ENCODE results near the gene EGLN3. TPM values are rescaled to one million over a fixed set of nuclear protein-coding genes. Genes with fewer than 3 reads are reported as not detected.

EGLN3 gene
- total and polyA plus RNA-seq, 2 of the 13 experiments (the other 11 are each of a cell fraction or from before 2014, with no cell fraction given): 0.18 to 27.3 TPM

GRCh38 chr14:33987565-33988080 is 36.7 kb upstream of the EGLN3 start:
- ATAC-seq (peak; percentile 89), FAIRE-seq (peak; percentile 8), DNase-seq (ENCODE audit: low spot score) (peak; percentile 79)
- H3K27me3 ChIP-seq (ENCODE audit: control insufficient read depth in 1 of 2, insufficient read depth in 2 of 2, low read length in 2 of 2): no peaks in the 10 kb centered on the region
- peak overlapping the region in 1 of 3 experiments; percentile 3; a peak in 1 of 6 replicates for H3K4me3 ChIP-seq (replicated peaks in 1 of 3; ENCODE audit: insufficient read depth in 1 of 3, low read depth in 2 of 3, low read length in 3 of 3)
- BruUV-seq (replicated peaks): no TSS peak
- no peak overlapping the region for H3K9ac ChIP-seq (ENCODE audit: insufficient read depth, low read depth, low read length)
- H3K79me2 ChIP-seq (ENCODE audit: insufficient read depth, low read length): no peaks in the 10 kb centered on the region
- H3K4me2 ChIP-seq (ENCODE audit: low read depth, low read length): peak overlapping the region; percentile 43
- under 1% methylated on average over 4 of the region's 4 CpGs for WGBS (ENCODE audit: low lambda C conversion rate)
- no peaks in the 10 kb centered on the region for H4K20me1 ChIP-seq (ENCODE audit: insufficient read depth, low read length)
- in situ Hi-C loops (cut with HindIII; ENCODE audit: extremely low pct_ligation_motif_present, low pct_unique_long_range_greater_than_20kb) (no loop called here), intact Hi-C loops (cut with micrococcal nuclease; ENCODE audit: unreplicated experiment) (loop anchor here (1.0 kb wide), 1 partner anchor 37 kb away; no protein-coding TSS in a partner anchor)
- no peak overlapping the region for H3K27ac ChIP-seq (ENCODE audit: extremely low read length, insufficient read depth, low read length)
- peaks cover 9% of the 10 kb centered on the region; the same call in 1 of the 2 replicates for H3K9me3 ChIP-seq (ENCODE audit: low read length)
- POLR2A ChIA-PET: interaction anchor here (0.8 to 1.9 kb wide), 4 partner anchors 36 to 72 kb away, joined by 3 to 9 read pairs (median 5); partner anchors contain the start of gene EGLN3
- peaks cover 35% of the 10 kb centered on the region for H3K4me1 ChIP-seq (ENCODE audit: insufficient read depth, low read length)
- H3K36me3 ChIP-seq (replicated peaks in 1 of 2; ENCODE audit: control insufficient read depth in 1 of 2, insufficient read depth in 2 of 2, low read length in 2 of 2): no peaks in the 10 kb centered on the region
- peak overlapping the region; percentile 2 for H2AFZ ChIP-seq (ENCODE audit: low read length)
- CTCF ChIA-PET (ENCODE audit: low intra/inter-chr PET ratio, low total read pairs): no interaction called here
- no peak for TF ChIP-seq ZSCAN22 (CRISPR knock-in tag; IDR thresholded peaks at IDR 0.05)
- TF ChIP-seq ATF7 (IDR thresholded peaks at IDR 0.05): no peak
- TF ChIP-seq ATF7 (CRISPR knock-in tag; IDR thresholded peaks at IDR 0.05): no peak
- TF ChIP-seq ZNF296 (CRISPR knock-in tag; conservative IDR thresholded peaks at IDR 0.05): no peak
- TF ChIP-seq, protein P1, sequence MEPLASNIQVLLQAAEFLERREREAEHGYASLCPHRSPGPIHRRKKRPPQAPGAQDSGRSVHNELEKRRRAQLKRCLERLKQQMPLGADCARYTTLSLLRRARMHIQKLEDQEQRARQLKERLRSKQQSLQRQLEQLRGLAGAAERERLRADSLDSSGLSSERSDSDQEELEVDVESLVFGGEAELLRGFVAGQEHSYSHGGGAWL (CRISPR knock-in tag; IDR thresholded peaks at IDR 0.05): no peak
- TF ChIP-seq CBX1 (IDR thresholded peaks at IDR 0.05; ENCODE audit: low read depth): no peak
- TF ChIP-seq, protein P2, sequence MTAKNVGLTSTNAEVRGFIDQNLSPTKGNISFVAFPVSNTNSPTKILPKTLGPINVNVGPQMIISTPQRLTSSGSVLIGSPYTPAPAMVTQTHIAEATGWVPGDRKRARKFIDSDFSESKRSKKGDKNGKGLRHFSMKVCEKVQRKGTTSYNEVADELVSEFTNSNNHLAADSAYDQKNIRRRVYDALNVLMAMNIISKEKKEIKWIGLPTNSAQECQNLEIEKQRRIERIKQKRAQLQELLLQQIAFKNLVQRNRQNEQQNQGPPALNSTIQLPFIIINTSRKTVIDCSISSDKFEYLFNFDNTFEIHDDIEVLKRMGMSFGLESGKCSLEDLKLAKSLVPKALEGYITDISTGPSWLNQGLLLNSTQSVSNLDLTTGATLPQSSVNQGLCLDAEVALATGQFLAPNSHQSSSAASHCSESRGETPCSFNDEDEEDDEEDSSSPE (CRISPR knock-in tag; IDR thresholded peaks at IDR 0.05): no peak
- no peak for TF ChIP-seq CENPBD1 (CRISPR knock-in tag; IDR thresholded peaks at IDR 0.05; ENCODE audit: borderline replicate concordance, low read depth)
- no peak for TF ChIP-seq ZNF256 (CRISPR knock-in tag; conservative IDR thresholded peaks at IDR 0.05)
- TF ChIP-seq RFX5 (IDR thresholded peaks at IDR 0.05; ENCODE audit: low read depth, low read length): peak; percentile 18; the same call in 1 of the 2 replicates
- peak; percentile 89 for TF ChIP-seq RARA (CRISPR knock-in tag; IDR thresholded peaks at IDR 0.05)
- 0 out of 2 replicates have a peak, but pooled peaks have one; percentile 74 for TF ChIP-seq ZKSCAN8 (CRISPR knock-in tag; IDR thresholded peaks at IDR 0.05; ENCODE audit: borderline replicate concordance)
- no peak for TF ChIP-seq ZBTB14 (CRISPR knock-in tag; IDR thresholded peaks at IDR 0.05)
- no peak for TF ChIP-seq SKIL (CRISPR knock-in tag; IDR thresholded peaks at IDR 0.05; ENCODE audit: borderline replicate concordance)
- no peak for TF ChIP-seq ZSCAN20 (CRISPR knock-in tag; IDR thresholded peaks at IDR 0.05; ENCODE audit: borderline replicate concordance)
- TF ChIP-seq, protein P3, sequence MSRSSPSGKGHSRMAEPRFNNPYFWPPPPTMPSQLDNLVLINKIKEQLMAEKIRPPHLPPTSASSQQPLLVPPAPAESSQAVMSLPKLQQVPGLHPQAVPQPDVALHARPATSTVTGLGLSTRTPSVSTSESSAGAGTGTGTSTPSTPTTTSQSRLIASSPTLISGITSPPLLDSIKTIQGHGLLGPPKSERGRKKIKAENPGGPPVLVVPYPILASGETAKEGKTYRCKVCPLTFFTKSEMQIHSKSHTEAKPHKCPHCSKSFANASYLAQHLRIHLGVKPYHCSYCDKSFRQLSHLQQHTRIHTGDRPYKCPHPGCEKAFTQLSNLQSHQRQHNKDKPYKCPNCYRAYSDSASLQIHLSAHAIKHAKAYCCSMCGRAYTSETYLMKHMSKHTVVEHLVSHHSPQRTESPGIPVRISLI (CRISPR knock-in tag; IDR thresholded peaks at IDR 0.05; ENCODE audit: borderline replicate concordance): no peak
- TF ChIP-seq ETS1 (CRISPR knock-in tag; IDR thresholded peaks at IDR 0.05): no peak
